Heart left ventricle (tissue), 16 donors: ENCODE data around the gene UBP1. TPM values are rescaled to one million over a fixed set of nuclear protein-coding genes. Genes with fewer than 3 reads are reported as not detected.

Experiments
- ATAC-seq, 4 donors: fragments of 200-7000 bp; cut with Tn5 transposase; one replicate each; pipeline ENCODE4 v1.9.1; 2020 to 2022; ENCODE audit warnings: moderate library complexity in 4 of 4, mild to moderate bottlenecking in 3 of 4, moderate number of reproducible peaks in 1 of 4
- DNase-seq, 5 donors: peaks; one replicate each; pipeline ENCODE4 v3.0.0-alpha.2; 2020
- H3K27ac ChIP-seq, 12 donors: fragments of 200-600 bp; sonication (generic) in 4 of 12; one replicate each; pipeline versions ENCODE4 v1.5.0 to v1.8.0; 2016 to 2022; ENCODE audit warnings: mild to moderate bottlenecking in 2 of 12
- H3K27me3 ChIP-seq, 9 donors: fragments of 200-600 bp; sonication (generic) in 2 of 9; one replicate each; pipeline versions ENCODE4 v1.5.1 to v1.8.0; 2016 to 2022; ENCODE audit warnings: mild to moderate bottlenecking in 3 of 9
- H3K36me3 ChIP-seq, 9 donors: fragments of 200-600 bp; sonication (generic) in 2 of 9; one replicate each; pipeline versions ENCODE4 v1.5.0 to v1.8.0; 2018 to 2022; ENCODE audit warnings: mild to moderate bottlenecking in 2 of 9
- H3K4me1 ChIP-seq, 12 donors: fragments of 200-600 bp; sonication (generic) in 4 of 12; one replicate each; pipeline versions ENCODE4 v1.5.0 to v1.8.0; 2016 to 2022; ENCODE audit warnings: mild to moderate bottlenecking in 3 of 12
- H3K4me3 ChIP-seq, 12 donors: fragments of 200-600 bp; sonication (generic) in 4 of 12; one replicate each; pipeline versions ENCODE4 v1.5.0 to v1.8.0; 2017 to 2022; ENCODE audit warnings: mild to moderate bottlenecking in 9 of 12, moderate library complexity in 4 of 12
- H3K9me3 ChIP-seq, 12 donors: fragments of 200-600 bp; sonication (generic) in 4 of 12; one replicate each; pipeline versions ENCODE4 v1.5.0 to v1.8.0; 2016 to 2022; ENCODE audit warnings: mild to moderate bottlenecking in 1 of 12
- CTCF ChIP-seq, 12 donors: fragments of 200-600 bp; sonication (generic) in 4 of 12; IDR thresholded peaks; one replicate each; pipeline versions ENCODE4 v1.5.0 to v1.8.0; 2018 to 2022; ENCODE audit warnings: antibody characterized with exemption in 12 of 12, mild to moderate bottlenecking in 5 of 12
- POLR2A ChIP-seq, 2 donors: fragments of 450-650 bp; IDR thresholded peaks; one replicate each; pipeline ENCODE4 v1.6.1; 2017; ENCODE audit warnings: antibody characterized with exemption in 2 of 2, mild to moderate bottlenecking in 2 of 2, moderate library complexity in 2 of 2
- WGBS, 4 donors: extraction: QIAGEN DNeasy Blood & Tissue Kit in 2 of 4; methylation state at CpG; one replicate each; pipeline versions ENCODE4 v1.1.5 to v1.1.7; 2013 to 2018; 5-methylcytosine and 5-hydroxymethylcytosine counted together
- intact Hi-C, 10 donors: fragments of 100-400 bp; cut with DNase I; formaldehyde crosslinking; loops; one replicate each; pipeline versions ENCODE4 v1.11.1 to v1.14.2; 2022
- polyA plus RNA-seq, 2 donors: library from polyadenylated mRNA; stranded (reverse); fragments of 200-250 nt; gene quantifications; one replicate each; pipeline ENCODE4 v1.2.3, GENCODE V29; 2013
- total RNA-seq, 9 donors: library from RNA; depleted of rRNA in 2 of 9; stranded (reverse); fragments of >200 nt in 2 of 9; fragmentation: NEBNext Ultra II Directional in 3 of 9; extraction: Animal tissue kit (Norgen Biotek cat#: 25700) in 3 of 9; gene quantifications; one replicate each; pipeline versions ENCODE4 v1.1.0 to v1.2.4, GENCODE V29; 2016 to 2023
- donor health status: ischemic (EF 13 %, LVEDD 7.1; RV severe dilation, severe dysfunction).
- donor health status: healthy with polysubstance abuse.
- donor health status: DM: no; HTN: yes; CAD: no.
- donor health status: DM: no; HTN: no; CAD: no.
- donor health status: ischemic (EF 25% LVEDD 6.9; RV normal size, moderate dysfunction).
- donor health status: ischemic (EF 25% LVEDD 5.7; RV mildly dilated, moderate dysfunction).
- donor health status: healthy.
- donor health status: DM: yes; HTN: yes; CAD: no.
- donor health status: ischemic (EF 35%, LVEDD 5.7; RV mildly dilated, moderate dysfunction).
- donor health status: nonischemic (EF 11% LVEDD 7.7; RV severe dilation, severe dysfunction).
- donor health status: DM: yes; HTN: yes; CAD: no.
- donor health status: PGD.
- donor health status: ischemic (EF 29% LVEDD 5.4; RV normal size, mild dysfunction).
- donor health status: nonischemic (EF 23%, LVEDD 6.1; RV moderate dilation, normal function).

UBP1 gene
- total and polyA plus RNA-seq, 11 donors: 11.8 to 53.5 (median 42.0) TPM

DNA sequence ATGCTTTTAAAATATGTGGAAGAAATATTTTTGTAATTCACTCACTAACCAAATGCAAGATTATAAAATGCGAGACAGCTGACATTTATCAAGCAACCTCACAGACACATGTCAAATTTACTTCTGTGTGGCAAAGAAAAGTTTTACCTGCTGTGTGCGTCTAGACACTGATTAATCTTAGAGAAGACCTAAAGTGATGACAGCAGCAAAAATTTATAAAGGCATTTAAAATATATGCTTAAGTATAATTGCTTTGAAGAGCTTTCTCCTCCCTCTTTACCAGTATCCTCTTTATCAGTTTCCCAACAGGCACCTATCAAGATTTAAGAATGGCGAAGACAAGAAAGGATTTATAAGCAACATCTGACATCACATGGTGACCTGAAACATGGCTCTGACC, 37.3 kb downstream of the UBP1 start:
- no peak overlapping the region for H3K4me3 ChIP-seq
- intact Hi-C loops: no loop called here
- H3K4me1 ChIP-seq: no peaks in the 10 kb centered on the region
- peaks cover 0 to 100% (median 98%) of the 10 kb centered on the region in 9 donors for H3K36me3 ChIP-seq
- 93 to 96% (median 94%) methylated on average over 3 of the region's 3 CpGs for WGBS, 4 donors
- DNase-seq: no peak
- no peaks in the 10 kb centered on the region for H3K9me3 ChIP-seq
- no peak overlapping the region for H3K27ac ChIP-seq
- no peaks in the 10 kb centered on the region for H3K27me3 ChIP-seq
- no peak for ATAC-seq
- TF ChIP-seq POLR2A (IDR thresholded peaks at IDR 0.05) (no peak), CTCF (IDR thresholded peaks at IDR 0.05) (no peak)

- no peak overlapping the region for H3K27ac ChIP-seq
- peaks cover 0 to 100% (median 98%) of the 10 kb centered on the region in 9 donors for H3K36me3 ChIP-seq
- DNase-seq: no peak
- no peaks in the 10 kb centered on the region for H3K9me3 ChIP-seq
- TF ChIP-seq POLR2A (IDR thresholded peaks at IDR 0.05) (no peak), CTCF (IDR thresholded peaks at IDR 0.05) (no peak)
- H3K4me1 ChIP-seq: no peaks in the 10 kb centered on the region
- 84 to 95% (median 89%) methylated on average over 2 of the region's 2 CpGs for WGBS, 4 donors
- H3K27me3 ChIP-seq: no peaks in the 10 kb centered on the region
- intact Hi-C loops: no loop called here
- ATAC-seq: no peak
- no peak overlapping the region for H3K4me3 ChIP-seq
Observed at GRCh38 chr3:33401781-33402180, 38.4 kb downstream of the UBP1 start.

DNA sequence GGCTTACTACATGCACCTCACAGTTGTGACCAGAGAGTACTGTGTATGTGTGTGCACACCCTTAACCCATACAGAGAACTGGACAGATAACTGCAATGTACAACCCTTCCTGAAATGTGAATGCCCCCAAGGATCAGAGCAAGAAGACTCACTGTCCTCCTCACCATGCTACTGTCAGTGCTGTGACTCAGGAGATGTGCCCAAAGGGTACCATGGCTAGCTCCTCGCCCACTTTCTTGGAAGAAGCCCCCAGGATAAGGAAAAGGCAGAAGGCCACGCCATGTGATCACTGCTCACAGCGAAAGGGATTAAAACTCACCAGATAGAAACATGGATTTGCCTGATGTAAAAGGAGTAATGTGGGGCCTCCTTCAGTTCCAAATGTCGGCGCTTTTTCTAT, 41.8 kb downstream of the UBP1 start:
- no peak for ATAC-seq
- DNase-seq: no peak
- no peaks in the 10 kb centered on the region for H3K9me3 ChIP-seq
- no peak overlapping the region for H3K27ac ChIP-seq
- H3K4me3 ChIP-seq: no peak overlapping the region
- TF ChIP-seq CTCF (IDR thresholded peaks at IDR 0.05) (no peak), POLR2A (IDR thresholded peaks at IDR 0.05) (no peak)
- H3K4me1 ChIP-seq: no peaks in the 10 kb centered on the region
- H3K36me3 ChIP-seq: peaks cover 2 to 100% (median 99%) of the 10 kb centered on the region in 9 donors
- WGBS, 4 donors: 94 to 100% (median 96%) methylated on average over 5 of the region's 5 CpGs
- no peaks in the 10 kb centered on the region for H3K27me3 ChIP-seq
- intact Hi-C loops: no loop called here

DNA sequence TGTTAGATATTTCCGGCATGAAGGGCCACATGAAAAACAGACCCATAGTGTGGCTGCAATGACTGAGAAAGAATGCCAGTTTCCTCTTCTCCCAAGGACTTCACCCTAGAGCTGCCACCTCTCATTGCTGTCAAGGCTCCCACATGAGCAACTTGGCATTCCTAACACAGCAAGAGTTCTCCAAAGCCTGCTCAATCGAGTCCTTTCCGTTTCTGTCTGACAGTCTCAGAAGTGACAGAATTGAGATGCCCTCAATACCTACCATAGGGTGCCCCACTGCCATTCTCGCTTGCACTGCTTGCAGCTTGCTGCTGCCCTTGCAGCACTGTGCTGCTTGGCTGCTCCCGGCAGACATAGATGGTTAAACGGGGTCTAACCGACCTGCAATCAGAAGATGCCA, 44.3 kb downstream of the UBP1 start:
- no peak for TF ChIP-seq CTCF (IDR thresholded peaks at IDR 0.05)
- no peak for TF ChIP-seq POLR2A (IDR thresholded peaks at IDR 0.05)
- DNase-seq: no peak
- peaks cover 5 to 100% (median 100%) of the 10 kb centered on the region in 9 donors for H3K36me3 ChIP-seq
- no peak for ATAC-seq
- H3K27me3 ChIP-seq: no peaks in the 10 kb centered on the region
- no peaks in the 10 kb centered on the region for H3K9me3 ChIP-seq
- H3K4me1 ChIP-seq: peaks cover 0 to 7% (median 0%) of the 10 kb centered on the region in 12 donors
- WGBS, 4 donors: 81 to 85% (median 85%) methylated on average over 7 of the region's 7 CpGs
- H3K4me3 ChIP-seq: no peak overlapping the region
- no peak overlapping the region for H3K27ac ChIP-seq
- intact Hi-C loops: no loop called here
